Measurements from ENCODE around the gene CNR2. TPM values are rescaled to one million over a fixed set of nuclear protein-coding genes. Genes with fewer than 3 reads are reported as not detected.

The CNR2 gene
- total RNA-seq, 4 donors from 2014 or later, result not detected

- Histone ChIP-seq H3K36me3 (no peaks in the 10 kb centered on the region), H3K9me3 (no peaks in the 10 kb centered on the region), H3K27me3 (no peaks in the 10 kb centered on the region), H3K27ac (peak overlapping the region in 1 of 4 donors; percentile 22), H3K4me3 (no peak overlapping the region), H3K4me1 (peaks cover 0 to 27% (median 6%) of the 10 kb centered on the region in 3 donors)
- 90% methylated on average over 11 of the region's 11 CpGs; no CpG with 5 or more reads in 1 of the 2 donors for WGBS, 2 donors (ENCODE audit: low coverage in 1 of 2)
- ATAC-seq, result no peak
- TF ChIP-seq POLR2AphosphoS5 (IDR thresholded peaks at IDR 0.05), result no peak
- TF ChIP-seq EP300 (IDR thresholded peaks at IDR 0.05), result no peak
- no peak for TF ChIP-seq POLR2A (IDR thresholded peaks at IDR 0.05)
- no peak for TF ChIP-seq CTCF (IDR thresholded peaks at IDR 0.05)
Observed at GRCh38 chr1:23924601-23925000, 11.4 kb upstream of the CNR2 start.

- TF ChIP-seq POLR2AphosphoS5 (IDR thresholded peaks at IDR 0.05) (no peak), EP300 (IDR thresholded peaks at IDR 0.05) (no peak), POLR2A (IDR thresholded peaks at IDR 0.05) (no peak), CTCF (IDR thresholded peaks at IDR 0.05) (no peak)
- peak overlapping the region in 1 of 4 donors; percentile 22 for H3K27ac ChIP-seq
Observed at GRCh38 chr1:23923592-23924499, 10.7 kb upstream of the CNR2 start.

GRCh38 chr1:23922321-23922943 is 9.3 kb upstream of the CNR2 start:
- H3K27me3 ChIP-seq, result no peaks in the 10 kb centered on the region
- no peak for TF ChIP-seq EP300 (IDR thresholded peaks at IDR 0.05)
- no peak for TF ChIP-seq POLR2A (IDR thresholded peaks at IDR 0.05)
- no peak for TF ChIP-seq POLR2AphosphoS5 (IDR thresholded peaks at IDR 0.05)
- no peak for TF ChIP-seq CTCF (IDR thresholded peaks at IDR 0.05)
- H3K27ac ChIP-seq, result no peak overlapping the region
- H3K36me3 ChIP-seq, result no peaks in the 10 kb centered on the region
- 85 to 99% methylated on average over 7 to 8 of the region's 8 CpGs for WGBS, 2 donors (ENCODE audit: low coverage in 1 of 2)
- ATAC-seq, result no peak
- no peak overlapping the region for H3K4me3 ChIP-seq
- no peaks in the 10 kb centered on the region for H3K9me3 ChIP-seq
- peaks cover 0 to 34% (median 7%) of the 10 kb centered on the region in 3 donors for H3K4me1 ChIP-seq

More at GRCh38 chr1:23923592-23924499, 10.7 kb upstream of the CNR2 start:
- H3K36me3 ChIP-seq, result no peaks in the 10 kb centered on the region
- 28 to 31% methylated on average over 3 to 8 of the region's 8 CpGs for WGBS, 2 donors (ENCODE audit: low coverage in 1 of 2)
- peaks cover 0 to 34% (median 7%) of the 10 kb centered on the region in 3 donors for H3K4me1 ChIP-seq
- H3K27me3 ChIP-seq, result no peaks in the 10 kb centered on the region
- no peak overlapping the region for H3K4me3 ChIP-seq
- H3K9me3 ChIP-seq, result no peaks in the 10 kb centered on the region
- no peak for ATAC-seq

GRCh38 chr1:23916209-23917131 is 3.3 kb upstream of the CNR2 start:
- ATAC-seq, result peak; percentile 77

More at GRCh38 chr1:23916209-23917131, 3.3 kb upstream of the CNR2 start:
- Histone ChIP-seq H3K9me3 (no peaks in the 10 kb centered on the region), H3K36me3 (no peaks in the 10 kb centered on the region), H3K4me3 (no peak overlapping the region), H3K27me3 (peaks cover 3% of the 10 kb centered on the region), H3K4me1 (peaks cover 0 to 26% (median 7%) of the 10 kb centered on the region in 3 donors), H3K27ac (no peak overlapping the region)
- TF ChIP-seq POLR2A (IDR thresholded peaks at IDR 0.05), result no peak
- TF ChIP-seq CTCF (IDR thresholded peaks at IDR 0.05), result peak in 3 of 4 experiments; percentile 40 to 69 (median 48)
- WGBS, 2 donors (ENCODE audit: low coverage in 1 of 2), result 51 to 58% methylated on average over 8 of the region's 12 CpGs

Data from gastroesophageal sphincter (tissue), 4 donors.